ENCODE measurements around the gene HHAT.

- no peak for TF ChIP-seq POLR2A (IDR thresholded peaks at IDR 0.05; ENCODE audit: low read length)
- TF ChIP-seq GATA1 (IDR thresholded peaks at IDR 0.05; ENCODE audit: low read depth, low read length), result no peak
Measured at GRCh38 chr1:210669951-210670350, 341.2 kb downstream of the HHAT start.
